H9 (cell line): ENCODE results near the gene SH3GLB2. TPM values are rescaled to one million over a fixed set of nuclear protein-coding genes. Genes with fewer than 3 reads are reported as not detected.

ENCODE experiments used
- DNase-seq: peaks from one replicate; pipeline ENCODE4 v3.0.0-alpha.2; 2017
- H2AFZ ChIP-seq: one replicate; pipeline ENCODE4 v1.6.1; 2013; ENCODE audit warnings: mild to moderate bottlenecking, low read length, control low read depth, moderate library complexity
- H2AK5ac ChIP-seq: 2 replicates; pipeline ENCODE4 v1.6.1; 2013; ENCODE audit warnings: low read length, control low read depth, mixed read lengths; ENCODE audit not compliant: insufficient read length
- H2BK120ac ChIP-seq: one replicate; pipeline ENCODE4 v1.6.1; 2013; ENCODE audit warnings: low read depth, mild to moderate bottlenecking, low read length, control low read depth, inconsistent platforms; ENCODE audit not compliant: poor library complexity, severe bottlenecking
- H2BK12ac ChIP-seq: 2 replicates; pipeline ENCODE4 v1.6.1; 2013; ENCODE audit warnings: low read length, control low read depth, mixed read lengths, low read depth; ENCODE audit not compliant: insufficient read length
- H2BK15ac ChIP-seq: 2 replicates; pipeline ENCODE4 v1.6.1; 2013; ENCODE audit warnings: low read depth, low read length, control low read depth
- H2BK20ac ChIP-seq: one replicate; pipeline ENCODE4 v1.6.1; 2013; ENCODE audit warnings: low read depth, mild to moderate bottlenecking, low read length, control low read depth, inconsistent platforms; ENCODE audit not compliant: poor library complexity, severe bottlenecking
- H2BK5ac ChIP-seq: 2 replicates; pipeline ENCODE4 v1.6.1; 2013; ENCODE audit warnings: low read length, control low read depth, mixed read lengths; ENCODE audit not compliant: insufficient read length
- H3K14ac ChIP-seq: 2 replicates; pipeline ENCODE4 v1.6.1; 2013; ENCODE audit warnings: low read length, control low read depth; ENCODE audit not compliant: insufficient read depth
- H3K18ac ChIP-seq: 2 replicates; pipeline ENCODE4 v1.6.1; 2013; ENCODE audit warnings: low read depth, mild to moderate bottlenecking, mixed read lengths, low read length, control low read depth; ENCODE audit not compliant: insufficient read length
- H3K23ac ChIP-seq: 2 replicates; pipeline ENCODE4 v1.6.1; 2013; ENCODE audit warnings: low read length, control low read depth, mixed read lengths, low read depth; ENCODE audit not compliant: insufficient read length
- H3K23me2 ChIP-seq: 2 replicates; pipeline ENCODE4 v1.6.1; 2013; ENCODE audit warnings: low read depth, mild to moderate bottlenecking, mixed read lengths, low read length, control low read depth; ENCODE audit not compliant: insufficient read length, poor library complexity, severe bottlenecking
- H3K27ac ChIP-seq: 2 replicates; pipeline ENCODE4 v1.5.1; 2013; ENCODE audit warnings: low read length, control low read depth, mixed read lengths, low read depth; ENCODE audit not compliant: insufficient read length
- H3K27me3 ChIP-seq: 2 replicates; pipeline ENCODE4 v1.6.1; 2013; ENCODE audit warnings: low read length, control low read depth, inconsistent platforms; ENCODE audit not compliant: insufficient read depth
- H3K4ac ChIP-seq: 2 replicates; pipeline ENCODE4 v1.6.1; 2013; ENCODE audit warnings: low read depth, mild to moderate bottlenecking, control low read depth, inconsistent platforms, low read length, moderate library complexity
- H3K4me1 ChIP-seq: 2 replicates; pipeline ENCODE4 v1.6.1; 2013; ENCODE audit warnings: low read length, control low read depth, inconsistent platforms; ENCODE audit not compliant: insufficient read depth
- H3K4me2 ChIP-seq: 2 replicates; pipeline ENCODE4 v1.6.1; 2013; ENCODE audit warnings: low read length, control low read depth, mixed read lengths; ENCODE audit not compliant: insufficient read length, insufficient read depth
- H3K56ac ChIP-seq: 2 replicates; pipeline ENCODE4 v1.6.1; 2013; ENCODE audit warnings: low read depth, mild to moderate bottlenecking, mixed read lengths, low read length, control low read depth; ENCODE audit not compliant: insufficient read length
- H3K79me1 ChIP-seq: 2 replicates; pipeline ENCODE4 v1.6.1; 2013; ENCODE audit warnings: low read depth, mild to moderate bottlenecking, moderate library complexity, low read length, control low read depth, inconsistent platforms; ENCODE audit not compliant: insufficient read depth, poor library complexity, severe bottlenecking
- H3K79me2 ChIP-seq: 2 replicates; pipeline ENCODE4 v1.6.1; 2013; ENCODE audit warnings: low read length, control low read depth, inconsistent platforms; ENCODE audit not compliant: insufficient read depth
- H3K9ac ChIP-seq: 2 replicates; pipeline ENCODE4 v1.6.1; 2013; ENCODE audit warnings: low read length, control low read depth, mixed read lengths; ENCODE audit not compliant: insufficient read length; ENCODE audit errors: extremely low read depth
- H3K9me3 ChIP-seq: one replicate; pipeline ENCODE4 v1.6.1; 2013; ENCODE audit warnings: low read depth, low read length, inconsistent platforms; ENCODE audit not compliant: control insufficient read depth
- H3T11ph ChIP-seq: one replicate; pipeline ENCODE4 v1.6.1; 2013; ENCODE audit warnings: mild to moderate bottlenecking, low read length, control low read depth, inconsistent platforms
- H4K20me1 ChIP-seq: one replicate; pipeline ENCODE4 v1.6.1; 2013; ENCODE audit not compliant: control insufficient read depth, insufficient read length, insufficient read depth
- H4K5ac ChIP-seq: 2 replicates; pipeline ENCODE4 v1.6.1; 2013; ENCODE audit warnings: low read depth, mild to moderate bottlenecking, mixed read lengths, low read length, control low read depth; ENCODE audit not compliant: insufficient read length
- H4K8ac ChIP-seq: replicated peaks from 2 replicates; pipeline ENCODE4 v1.6.1; 2013; ENCODE audit warnings: low read length, control low read depth, mixed read lengths, low read depth; ENCODE audit not compliant: insufficient read length
- H4K91ac ChIP-seq: 2 replicates; pipeline ENCODE4 v1.6.1; 2013; ENCODE audit warnings: low read depth, mild to moderate bottlenecking, moderate library complexity, mixed read lengths, low read length, control low read depth; ENCODE audit not compliant: insufficient read length
- H3K27ac Mint-ChIP-seq, 3 experiments: 2 replicates in 2 of 3; 3 replicates in 1 of 3; pipeline ENCODE4 v1.8.0; 2020 to 2021; ENCODE audit warnings: mixed read lengths in 3 of 3, mild to moderate bottlenecking in 1 of 3, moderate library complexity in 1 of 3
- H3K27me3 Mint-ChIP-seq: 2 replicates; pipeline ENCODE4 v1.8.0; 2021; ENCODE audit warnings: low read depth, mild to moderate bottlenecking, moderate library complexity, mixed read lengths
- H3K36me3 Mint-ChIP-seq, 3 experiments: 2 replicates in 2 of 3; 3 replicates in 1 of 3; pipeline ENCODE4 v1.8.0; 2020 to 2021; ENCODE audit warnings: low read depth in 3 of 3, mixed read lengths in 3 of 3; ENCODE audit not compliant: insufficient read depth in 1 of 3
- H3K4me1 Mint-ChIP-seq, 2 experiments: 2 replicates each; pipeline ENCODE4 v1.8.0; 2020; ENCODE audit warnings: mixed read lengths in 2 of 2
- H3K4me3 Mint-ChIP-seq, 2 experiments: 2 replicates in 1 of 2; 3 replicates in 1 of 2; pipeline ENCODE4 v1.8.0; 2020 to 2021; ENCODE audit warnings: mild to moderate bottlenecking in 2 of 2, mixed read lengths in 2 of 2, moderate library complexity in 1 of 2
- H3K9me3 Mint-ChIP-seq, 2 experiments: 2 replicates in 1 of 2; 3 replicates in 1 of 2; pipeline ENCODE4 v1.8.0; 2020; ENCODE audit warnings: mild to moderate bottlenecking in 2 of 2, mixed read lengths in 2 of 2, moderate library complexity in 1 of 2
- CTCF ChIP-seq: fragments of 200-600 bp; sonication (generic); conservative IDR thresholded peaks from 3 replicates; pipeline ENCODE4 v1.8.0; 2021; ENCODE audit warnings: antibody characterized with exemption, mild to moderate bottlenecking
- WGBS: extraction: QIAGEN DNeasy Blood & Tissue Kit; methylation state at CpG from one replicate; pipeline ENCODE4 v1.1.7; 2013; ENCODE audit warnings: missing lambda C conversion rate, low lambda C conversion rate, mixed read lengths; ENCODE audit not compliant: insufficient read length; ENCODE audit errors: extremely low coverage; 5-methylcytosine and 5-hydroxymethylcytosine counted together
- total RNA-seq: library from RNA; stranded (reverse); gene quantifications from 2 replicates; pipeline ENCODE4 v1.2.1, GENCODE V29; 2021

The SH3GLB2 gene
- total RNA-seq, 1 experiment from 2014 or later, result 69.5 TPM

GRCh38 chr9:129007766-129008468, 20.2 kb downstream of the SH3GLB2 start:
- Histone ChIP-seq H3K56ac (no peak overlapping the region), H2AK5ac (no peak overlapping the region), H2BK12ac (no peak overlapping the region), H3K9ac (no peak overlapping the region), H3K9me3 (no peaks in the 10 kb centered on the region), H3T11ph (no peak overlapping the region), H2AFZ (no peak overlapping the region), H4K8ac (no peak overlapping the region), H2BK20ac (no peak overlapping the region), H3K4me1 (no peaks in the 10 kb centered on the region), H3K79me1 (no peaks in the 10 kb centered on the region), H4K91ac (no peak overlapping the region), H3K27me3 (no peaks in the 10 kb centered on the region), H2BK15ac (no peak overlapping the region), H3K79me2 (no peaks in the 10 kb centered on the region), H4K20me1 (no peaks in the 10 kb centered on the region), H2BK5ac (no peak overlapping the region), H3K18ac (no peak overlapping the region), H3K23me2 (no peaks in the 10 kb centered on the region), H3K23ac (no peak overlapping the region), H3K4ac (no peak overlapping the region), H3K14ac (no peak overlapping the region), H4K5ac (no peak overlapping the region), H3K27ac (no peak overlapping the region), H2BK120ac (no peak overlapping the region), H3K4me2 (no peak overlapping the region)
- H3K27ac Mint-ChIP-seq, result peak overlapping the region in 1 of 3 experiments; percentile 86; a peak in 2 of 7 replicates
- no CpG with 5 or more reads among the region's 18 CpGs for WGBS
- no peak overlapping the region for H3K4me3 Mint-ChIP-seq
- peaks cover 0 to 5% of the 10 kb centered on the region in 2 experiments; a peak in 1 of 4 replicates for H3K4me1 Mint-ChIP-seq
- no peaks in the 10 kb centered on the region for H3K9me3 Mint-ChIP-seq
- TF ChIP-seq CTCF, result no peak
- DNase-seq, result no peak
- peaks cover 26 to 71% (median 45%) of the 10 kb centered on the region in 3 experiments; a peak in 6 of 7 replicates for H3K36me3 Mint-ChIP-seq
- H3K27me3 Mint-ChIP-seq, result no peaks in the 10 kb centered on the region; the same call in 1 of the 2 replicates
